Activated CD8-positive, alpha-beta memory T cell treated with anti-CD3 and anti-CD28 coated beads, Interleukin-2, amount 50 U/mL, for 1 hour (primary cell): ENCODE data around the gene TMEM145.

Source experiments
- DNase-seq: peaks from one replicate; pipeline ENCODE4 v3.0.0-alpha.2; 2020; ENCODE audit errors: extremely low read depth

The TMEM145 gene

DNA sequence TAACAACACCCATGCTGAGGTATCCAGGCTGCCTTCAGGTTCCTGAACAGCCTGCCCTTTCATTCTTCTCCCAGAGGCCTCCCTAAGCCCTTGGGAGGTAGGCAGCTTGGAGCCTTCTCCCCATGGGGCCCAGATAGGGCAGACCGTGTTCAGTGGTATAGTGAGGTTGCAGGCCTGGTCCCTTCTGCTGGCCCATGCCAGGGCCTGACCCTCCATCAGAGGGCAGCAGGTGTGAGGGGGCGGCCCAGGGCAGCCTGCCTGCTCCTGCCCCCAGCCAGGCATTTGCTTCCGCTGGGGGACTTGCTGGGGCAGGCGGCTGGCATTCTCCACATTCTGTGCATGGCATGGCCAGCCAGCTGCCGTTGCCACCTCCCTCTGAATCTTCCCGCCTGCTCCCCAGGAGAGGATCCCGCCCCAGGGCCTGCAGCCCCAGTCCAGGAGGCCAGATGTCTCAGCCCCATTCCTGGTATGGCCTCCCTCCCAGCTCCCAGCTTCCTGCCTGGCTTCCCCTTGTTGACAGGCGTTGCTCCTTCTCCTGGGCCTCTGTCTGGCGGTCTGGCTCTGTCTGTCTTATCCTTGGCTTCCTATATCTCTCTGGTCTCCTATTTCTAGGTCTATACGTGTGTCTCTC is 35.2 kb upstream of the TMEM145 start:
- DNase-seq, result no peak

DNA sequence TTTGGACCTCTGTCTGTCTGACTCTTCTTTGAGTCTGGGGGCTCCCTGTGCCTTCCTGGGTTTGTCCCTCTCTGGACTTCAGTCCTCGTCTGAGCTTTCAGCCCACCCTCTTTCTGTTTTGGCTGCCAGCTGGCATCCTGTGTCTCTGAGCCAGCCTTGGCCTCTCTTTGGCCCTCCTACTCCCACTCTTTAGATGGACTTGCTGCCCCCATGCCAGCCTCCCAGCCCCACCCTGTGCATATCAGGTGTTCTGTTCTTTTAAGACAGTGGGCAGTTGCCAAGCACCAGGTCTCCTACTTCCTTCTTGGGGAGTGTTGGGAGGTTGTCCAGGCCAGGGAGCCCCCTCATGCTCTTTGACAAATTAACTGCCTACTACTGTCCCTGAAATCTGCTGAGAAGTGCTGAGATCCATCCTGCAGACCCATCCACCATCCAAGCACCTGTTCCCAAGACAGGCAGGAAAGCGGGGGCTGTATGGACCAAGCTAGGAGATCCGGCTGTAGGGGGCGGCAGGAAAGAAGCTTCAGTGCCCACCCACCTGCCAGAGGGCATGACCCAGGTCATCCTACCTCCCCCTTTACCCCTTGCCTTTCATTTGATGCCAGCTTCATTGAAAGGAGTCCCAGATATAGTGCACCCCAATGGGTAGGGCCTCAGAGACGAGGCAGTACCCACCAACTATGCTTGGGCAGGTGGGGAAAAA is 34.5 kb upstream of the TMEM145 start:
- no peak for DNase-seq

DNA sequence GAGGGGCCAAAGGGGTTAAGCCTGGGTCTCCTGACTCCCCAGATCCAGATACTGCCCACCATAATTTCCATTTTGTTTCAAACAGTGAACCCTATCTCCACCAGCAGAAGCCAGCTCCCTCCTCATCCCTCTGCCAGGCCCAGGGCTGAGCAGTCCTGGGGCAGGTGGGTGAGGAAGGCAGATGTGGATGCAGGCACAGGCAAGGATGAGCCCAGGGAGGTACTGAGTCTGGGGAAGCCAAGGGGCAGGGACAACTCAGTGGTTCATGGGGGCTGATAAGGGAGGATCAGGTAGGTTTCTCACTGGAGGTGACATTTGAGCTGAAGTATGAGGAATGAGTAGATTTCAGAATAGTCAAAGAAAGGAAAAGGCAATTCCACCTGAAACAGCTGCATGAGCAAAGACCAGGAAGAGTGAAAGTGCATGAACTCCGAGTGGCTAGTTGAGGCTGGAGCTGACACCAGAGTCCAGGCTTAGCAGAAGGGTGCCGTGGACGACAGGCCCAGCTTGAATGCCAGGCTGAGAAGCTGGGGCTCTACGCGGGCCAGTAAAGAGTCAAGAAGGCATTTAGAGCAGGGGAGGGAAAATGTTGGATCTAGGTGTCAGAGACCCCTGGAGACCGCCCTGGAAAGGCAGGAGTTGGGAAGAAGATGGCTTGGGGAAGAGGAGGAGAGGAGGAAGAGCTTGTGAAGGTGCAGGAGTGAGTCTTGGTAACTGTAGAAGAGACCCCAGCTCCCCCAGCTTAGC is 33.8 kb upstream of the TMEM145 start:
- no peak for DNase-seq

DNA sequence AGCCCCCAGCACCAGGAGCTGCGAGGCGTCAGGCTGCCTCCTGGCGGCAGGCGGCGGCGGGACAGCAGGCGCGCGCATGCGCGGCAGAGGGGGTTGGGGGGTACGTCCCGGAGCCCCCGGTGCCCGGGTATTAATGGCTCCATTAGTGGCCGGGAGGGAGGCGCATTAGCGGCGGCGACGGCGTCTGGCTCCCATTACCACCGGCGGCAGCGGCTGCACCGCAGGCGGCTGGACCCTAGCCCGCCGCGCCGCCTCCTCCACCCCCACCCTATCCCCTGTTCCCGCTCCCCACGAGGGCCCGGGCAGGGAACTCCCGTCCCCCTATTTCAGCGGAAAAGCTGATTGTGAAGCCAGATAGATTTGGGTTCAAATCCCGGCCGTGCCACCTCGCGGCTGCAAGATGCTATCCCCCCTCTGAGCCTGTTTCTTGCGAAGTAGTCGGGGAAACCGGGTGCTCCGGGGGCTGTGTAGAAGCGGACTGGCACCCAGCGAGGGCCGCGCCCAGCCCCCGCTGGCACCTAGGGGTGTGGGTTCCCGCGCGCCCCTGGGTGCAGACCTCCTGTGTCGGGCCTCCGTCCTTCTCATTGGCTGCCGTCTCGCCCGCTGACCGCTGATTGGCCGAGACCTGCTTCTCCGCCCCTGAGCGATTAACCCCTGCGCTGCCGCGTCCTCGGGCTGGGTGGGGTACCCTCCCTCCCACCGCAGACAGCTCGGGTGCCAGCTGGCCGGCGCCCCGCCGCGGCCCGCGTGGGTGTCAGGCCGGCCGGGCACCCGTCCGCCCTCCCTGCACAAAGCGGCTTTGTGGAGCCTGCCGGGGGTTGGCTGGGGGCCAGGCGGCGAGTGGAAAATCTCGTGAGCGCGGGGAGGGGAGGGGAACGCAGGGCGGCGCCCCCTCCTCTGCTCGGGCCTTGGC is 33.0 kb upstream of the TMEM145 start:
- DNase-seq, result peak; percentile 55

DNA sequence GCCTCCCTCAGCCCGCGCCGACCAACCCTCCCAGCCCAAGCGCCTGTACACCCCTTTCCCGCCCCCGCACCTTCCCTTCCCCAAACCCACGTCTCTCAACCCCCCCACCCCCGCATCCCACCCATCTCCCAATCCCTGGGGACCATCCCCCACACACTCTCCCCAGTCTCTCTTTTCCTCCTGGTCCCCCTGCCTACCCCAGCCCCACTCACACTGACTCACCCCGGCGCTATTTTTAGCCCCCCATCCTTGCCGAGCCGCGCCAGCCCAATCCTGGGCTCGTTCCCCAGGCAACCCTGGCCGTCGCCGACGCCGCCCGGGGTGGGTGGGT is 32.3 kb upstream of the TMEM145 start:
- DNase-seq, result no peak

DNA sequence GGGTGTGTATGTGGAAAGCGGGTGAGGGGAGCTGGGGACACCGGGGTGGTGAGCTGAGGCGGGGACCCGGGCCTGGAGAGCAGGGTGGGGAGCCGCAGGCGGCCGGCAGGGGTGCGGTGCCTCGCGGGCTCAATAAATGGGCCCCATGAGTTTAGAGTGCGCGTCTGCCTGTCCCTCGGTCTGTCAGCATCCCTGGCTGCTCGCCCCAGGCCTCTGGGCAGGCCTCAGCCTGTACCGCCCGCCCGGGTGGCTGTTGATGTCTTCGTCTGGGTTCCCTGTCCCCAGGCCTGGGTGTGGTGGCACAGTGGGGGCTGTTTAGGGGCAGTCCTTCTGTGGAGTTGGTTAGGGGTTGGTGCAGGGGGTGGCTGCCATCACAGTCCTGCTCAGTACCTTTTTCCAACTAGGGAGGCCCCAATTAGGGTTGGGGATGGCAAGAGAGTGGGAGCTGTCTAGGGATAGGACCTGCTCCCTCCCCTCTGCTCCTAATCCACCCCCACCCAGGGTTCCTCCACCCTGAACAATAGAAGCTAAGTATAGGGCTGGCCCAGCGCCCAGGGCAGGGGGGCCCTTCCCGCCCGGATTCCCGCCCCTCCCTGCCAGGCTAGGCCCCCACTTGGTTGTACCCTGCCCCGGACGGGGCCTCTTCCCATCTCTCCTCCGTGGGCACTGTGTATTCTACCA is 31.8 kb upstream of the TMEM145 start:
- DNase-seq, result no peak

DNA sequence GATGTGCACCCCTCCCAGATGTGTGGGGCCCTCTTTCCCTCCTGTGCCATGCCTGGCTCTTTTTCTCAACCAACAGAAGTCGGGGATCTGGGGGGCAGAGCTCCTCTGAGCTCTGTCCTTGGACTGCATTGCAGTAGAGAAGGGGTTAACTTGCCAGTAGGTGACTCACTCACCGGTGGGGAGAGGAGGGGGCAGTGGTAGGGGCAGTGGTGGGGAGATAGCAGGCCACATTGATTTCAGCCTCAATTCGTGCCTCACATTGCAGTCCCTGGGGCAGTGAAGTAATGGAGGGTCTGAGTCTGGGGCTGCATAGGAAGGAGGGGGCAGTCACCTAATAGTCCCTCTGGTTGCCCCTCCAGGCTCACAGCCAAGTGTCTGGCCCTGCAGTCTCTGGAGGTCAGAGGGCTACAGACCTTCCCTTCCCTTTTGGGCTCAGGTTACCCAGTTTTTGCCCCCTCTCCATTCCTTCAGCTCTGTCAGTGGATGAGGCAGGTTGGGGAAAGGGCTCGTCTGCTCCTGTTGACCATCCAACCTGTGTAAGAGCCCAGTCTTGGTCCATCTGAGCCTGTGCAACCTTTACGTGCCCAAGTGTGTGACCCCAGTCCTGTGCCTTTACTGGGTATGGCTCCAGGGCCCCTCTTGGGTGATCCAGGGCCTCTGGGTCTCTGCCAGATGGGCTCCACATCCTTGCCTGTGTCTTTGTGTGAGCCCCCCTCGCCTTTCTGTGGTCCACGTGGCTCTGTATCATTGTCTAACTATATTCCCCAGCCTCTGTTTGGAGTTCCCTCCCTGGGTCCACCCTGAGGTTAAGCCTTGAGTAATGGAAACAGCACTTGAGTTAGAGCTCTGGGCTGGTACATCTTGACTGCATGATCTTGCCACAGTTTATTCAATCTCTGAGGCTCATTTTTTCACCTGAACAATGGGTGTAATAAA is 31.0 kb upstream of the TMEM145 start:
- no peak for DNase-seq

DNA sequence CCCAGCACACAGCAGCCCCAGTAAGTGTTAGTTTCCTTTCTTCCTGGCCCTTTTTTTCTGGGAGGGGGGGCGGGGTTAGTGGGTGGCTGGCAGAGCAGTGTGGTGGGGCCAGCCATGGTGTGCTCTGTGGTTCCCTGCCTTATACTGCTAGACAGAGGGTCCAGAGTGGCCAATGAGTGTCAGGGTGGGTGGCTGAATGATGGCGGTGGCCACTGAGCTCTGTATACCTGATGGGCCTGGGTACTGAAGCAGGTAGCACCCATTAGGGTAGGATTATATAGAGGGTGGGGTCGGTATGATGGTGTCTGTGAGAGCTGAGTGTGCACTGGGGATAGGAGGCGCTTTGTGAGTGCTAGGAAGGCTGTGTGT is 30.3 kb upstream of the TMEM145 start:
- DNase-seq, result no peak

DNA sequence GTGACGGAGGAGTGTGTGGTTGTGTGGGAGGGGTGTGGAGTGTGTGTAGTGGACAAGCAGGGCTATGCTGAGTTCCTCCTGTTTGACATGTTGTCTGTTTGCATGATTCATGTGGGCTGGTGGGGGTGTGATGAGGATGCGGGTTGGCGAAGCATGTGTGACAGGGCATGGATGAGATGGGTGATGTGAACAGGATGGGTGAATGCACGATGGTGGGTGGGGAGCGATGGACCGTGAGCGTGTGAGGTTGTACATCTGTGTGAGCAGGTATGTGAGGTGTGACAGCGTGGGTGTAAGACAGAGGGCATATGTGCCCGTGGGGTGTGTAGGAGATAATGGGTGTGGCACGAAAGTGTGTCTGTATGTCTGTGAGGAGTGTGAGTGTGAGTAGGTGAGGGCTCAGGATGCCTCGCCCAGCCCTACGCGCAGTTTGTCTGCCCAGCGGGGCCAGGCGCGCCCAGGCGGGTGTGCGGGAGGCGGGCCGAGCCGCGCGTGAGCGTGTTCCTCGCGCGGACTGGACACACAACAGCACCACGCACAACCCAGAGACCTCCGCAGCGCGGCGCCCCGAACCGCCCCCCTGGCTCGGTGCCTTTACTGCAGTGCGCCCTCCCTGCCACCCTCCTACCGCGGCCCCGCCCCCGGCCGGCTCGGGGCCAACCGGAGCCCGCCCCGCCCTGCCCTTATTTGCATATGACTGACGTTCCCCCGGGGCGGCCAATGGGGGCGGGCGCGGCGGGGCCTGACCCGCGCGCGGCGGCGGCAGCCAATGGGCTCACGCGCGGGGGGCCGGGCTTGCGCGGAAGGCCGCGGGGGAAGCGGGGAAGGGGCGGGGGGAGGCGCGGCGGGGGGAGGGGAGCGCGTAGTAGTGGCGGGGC is 29.7 kb upstream of the TMEM145 start:
- DNase-seq, result peak; percentile 84

DNA sequence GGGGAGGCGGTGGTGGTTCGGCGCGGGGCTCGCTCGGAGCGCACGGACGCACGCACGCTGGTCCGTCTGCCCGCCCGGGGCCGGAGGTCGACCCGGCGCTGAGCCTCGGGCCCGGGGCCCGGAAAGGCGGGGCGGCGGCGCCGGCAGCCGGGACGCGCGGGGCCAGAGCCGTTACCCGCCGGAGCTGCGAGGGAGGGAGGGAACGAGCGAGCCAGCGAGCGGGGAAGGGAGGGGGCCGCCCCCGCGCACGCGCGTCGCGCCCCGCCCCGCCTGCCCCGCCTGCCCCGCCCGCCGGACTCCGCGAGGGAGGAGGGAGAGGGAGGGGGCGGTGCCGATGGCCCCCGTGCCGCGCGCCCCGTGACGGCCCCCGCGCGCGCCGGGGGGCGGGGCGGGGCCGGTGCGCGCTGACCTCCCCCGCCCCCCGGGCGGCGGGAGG is 29.0 kb upstream of the TMEM145 start:
- no peak for DNase-seq

DNA sequence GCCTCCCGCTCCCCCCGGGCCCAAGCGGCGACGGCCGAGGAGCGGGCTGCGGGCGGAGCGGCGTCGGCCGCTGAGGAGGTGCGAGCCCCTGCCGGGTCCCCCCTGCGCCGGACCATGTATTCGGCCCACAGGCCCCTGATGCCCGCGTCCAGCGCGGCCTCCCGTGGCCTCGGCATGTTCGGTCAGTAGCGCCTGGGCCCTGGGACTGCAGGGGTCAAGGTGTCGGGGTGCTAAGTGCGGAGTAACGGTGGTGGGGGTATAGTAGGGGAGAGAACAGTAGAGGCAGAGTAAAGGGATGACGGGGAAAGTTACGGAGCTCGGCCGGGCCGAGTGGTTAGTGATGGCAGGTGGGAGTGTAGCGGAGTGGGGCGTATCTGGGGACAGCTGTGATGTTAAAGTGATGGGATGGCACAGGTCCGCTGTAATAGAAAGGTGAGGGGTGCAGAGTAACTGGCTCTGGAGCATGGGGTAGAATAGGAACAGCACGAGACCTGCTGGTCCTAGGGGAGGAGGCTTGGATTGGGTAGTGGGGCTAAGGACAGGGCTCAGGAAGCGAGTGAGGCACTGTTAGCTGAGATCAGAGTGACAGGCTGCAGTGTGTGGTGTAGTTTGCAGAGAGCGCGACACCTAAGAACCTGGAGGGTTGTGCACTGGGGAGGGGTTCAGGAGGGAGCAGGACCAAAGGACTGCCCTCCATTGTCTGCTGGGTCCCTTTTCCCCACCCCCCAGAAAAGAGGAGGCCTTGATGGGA is 28.3 kb upstream of the TMEM145 start:
- DNase-seq, result no peak

DNA sequence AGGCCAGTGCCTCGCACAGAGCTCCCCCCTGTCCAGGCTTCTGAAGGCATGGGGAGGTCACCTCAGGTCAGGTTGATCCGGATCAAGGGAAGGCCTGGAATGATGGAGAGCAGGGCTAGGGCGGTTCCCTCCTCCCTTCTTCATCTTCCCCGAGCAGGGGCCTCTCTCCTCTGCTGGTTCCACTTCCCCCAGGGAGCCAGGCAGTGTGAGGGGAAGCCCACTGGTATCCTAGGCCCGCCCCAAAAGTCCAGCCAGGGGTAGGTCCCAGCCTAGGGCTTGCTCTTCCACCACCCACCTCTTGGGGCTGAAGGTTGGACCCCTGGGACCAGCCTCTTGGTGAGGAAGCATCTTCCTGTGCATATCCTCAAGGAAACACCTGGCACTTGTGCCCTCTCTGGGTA is 27.6 kb upstream of the TMEM145 start:
- no peak for DNase-seq

DNA sequence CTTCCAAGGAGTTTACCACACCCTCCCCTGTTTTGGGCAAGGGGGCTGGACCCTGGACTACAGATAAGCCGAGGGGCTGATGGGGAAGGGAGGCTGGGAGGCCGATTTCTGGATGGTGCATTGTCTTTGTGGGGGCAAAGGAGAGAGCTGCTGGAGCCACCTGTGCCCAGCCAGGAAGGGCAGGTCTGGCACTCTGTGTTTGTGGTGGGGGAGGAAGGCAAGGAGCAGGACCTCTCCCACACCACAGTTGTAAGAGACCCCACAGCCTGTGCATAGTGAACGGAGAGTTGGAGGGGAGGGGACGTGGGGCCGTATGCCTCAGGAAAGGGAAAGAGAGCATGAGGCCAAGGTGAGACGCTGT is 27.1 kb upstream of the TMEM145 start:
- DNase-seq, result no peak

DNA sequence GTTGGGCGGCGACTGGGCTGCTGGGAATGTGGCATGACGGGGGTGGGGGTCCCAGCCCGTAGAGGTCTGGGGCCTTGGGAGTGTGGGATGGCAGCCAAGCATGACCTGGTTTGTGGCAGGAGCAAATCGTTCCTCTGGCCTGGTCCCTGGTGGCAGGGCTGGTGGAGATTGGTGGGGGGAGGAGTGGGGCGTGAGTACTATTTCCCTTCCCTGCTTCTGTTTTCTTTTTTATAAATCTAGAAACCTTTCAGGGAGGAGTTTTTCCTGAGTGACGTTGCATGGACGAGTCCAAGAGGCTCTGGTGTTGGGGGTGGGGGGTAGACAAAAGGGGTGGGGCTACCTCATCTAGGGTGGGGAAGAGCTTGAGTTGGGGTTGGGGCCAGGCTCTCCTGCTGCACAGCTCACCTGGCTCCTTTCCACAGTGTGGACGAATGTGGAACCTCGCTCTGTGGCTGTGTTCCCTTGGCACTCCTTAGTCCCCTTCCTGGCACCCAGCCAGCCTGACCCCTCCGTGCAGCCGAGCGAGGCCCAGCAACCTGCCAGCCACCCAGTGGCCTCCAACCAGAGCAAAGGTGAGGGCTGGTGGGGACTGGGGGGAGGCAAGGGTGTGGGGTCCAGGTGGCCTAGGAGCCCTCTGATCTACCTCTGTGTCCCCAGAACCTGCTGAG is 26.6 kb upstream of the TMEM145 start:
- DNase-seq, result no peak

DNA sequence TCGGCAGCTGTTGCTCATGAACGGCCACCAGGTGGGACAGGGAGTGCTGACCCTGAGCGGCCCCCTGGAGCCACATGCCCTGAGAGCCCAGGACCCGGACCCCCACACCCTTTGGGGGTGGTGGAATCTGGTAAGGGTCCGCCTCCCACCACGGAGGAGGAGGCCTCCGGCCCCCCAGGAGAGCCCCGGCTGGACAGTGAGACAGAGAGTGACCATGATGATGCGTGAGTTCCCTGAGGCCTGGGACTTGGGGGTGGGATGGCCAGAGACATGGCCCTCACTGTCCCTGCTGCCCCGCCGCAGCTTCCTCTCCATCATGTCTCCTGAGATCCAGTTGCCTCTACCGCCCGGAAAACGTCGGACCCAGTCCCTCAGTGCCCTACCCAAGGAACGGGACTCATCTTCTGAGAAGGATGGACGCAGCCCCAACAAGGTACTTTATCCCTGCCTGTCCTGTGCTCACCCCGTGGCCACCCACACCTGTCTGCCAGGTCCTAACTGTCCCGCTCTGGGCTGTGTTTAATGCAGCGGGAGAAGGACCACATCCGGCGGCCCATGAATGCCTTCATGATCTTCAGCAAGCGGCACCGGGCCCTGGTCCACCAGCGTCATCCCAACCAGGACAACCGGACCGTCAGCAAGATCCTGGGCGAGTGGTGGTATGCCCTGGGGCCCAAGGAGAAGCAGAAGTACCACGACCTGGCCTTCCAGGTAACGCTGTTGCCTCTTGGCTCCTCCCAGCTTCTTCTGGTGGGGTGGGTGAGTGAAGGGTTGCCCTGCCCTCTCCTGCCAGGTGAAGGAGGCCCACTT is 25.9 kb upstream of the TMEM145 start:
- DNase-seq, result no peak

DNA sequence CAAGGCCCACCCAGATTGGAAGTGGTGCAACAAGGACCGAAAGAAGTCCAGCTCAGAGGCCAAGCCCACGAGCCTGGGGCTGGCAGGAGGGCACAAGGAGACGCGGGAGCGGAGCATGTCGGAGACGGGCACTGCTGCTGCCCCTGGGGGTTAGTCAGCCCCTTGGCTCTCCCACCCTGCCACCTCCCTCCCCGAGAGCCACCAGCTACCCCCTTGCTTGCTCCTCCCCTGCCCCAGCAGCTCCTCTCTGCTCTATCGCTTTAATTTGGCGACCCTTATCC is 25.3 kb upstream of the TMEM145 start:
- no peak for DNase-seq

DNA sequence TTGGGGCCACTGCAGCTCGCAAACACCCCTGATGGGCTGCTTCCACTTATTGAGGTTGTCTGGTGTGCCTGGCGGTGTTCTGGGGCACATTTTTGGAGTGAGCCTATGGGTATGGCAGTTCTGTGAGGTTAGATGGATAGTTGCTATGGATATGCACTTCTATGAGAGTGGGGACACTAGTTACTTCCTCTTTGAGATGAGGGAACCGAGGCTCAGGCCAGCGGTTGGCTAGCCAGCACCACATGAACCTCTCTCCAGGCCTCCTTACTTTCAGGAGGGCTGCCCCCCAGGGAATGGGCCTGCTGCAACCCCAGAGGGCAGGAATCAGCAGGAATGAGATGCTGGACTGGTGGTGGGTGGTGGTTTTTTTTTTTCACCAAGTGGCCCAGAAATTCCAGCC is 24.7 kb upstream of the TMEM145 start:
- no peak for DNase-seq
